GM12872 (cell line): ENCODE results near the gene ZSWIM6.

Experiments used
- CTCF ChIP-seq: IDR thresholded peaks from 3 replicates; pipeline ENCODE4 v1.5.1; 2011; ENCODE audit warnings: low read depth, mild to moderate bottlenecking, low read length, moderate library complexity; ENCODE audit not compliant: insufficient read depth

Gene ZSWIM6

GRCh38 chr5:61591859-61592258, 259.8 kb downstream of the ZSWIM6 start:
- no peak for TF ChIP-seq CTCF

DNA sequence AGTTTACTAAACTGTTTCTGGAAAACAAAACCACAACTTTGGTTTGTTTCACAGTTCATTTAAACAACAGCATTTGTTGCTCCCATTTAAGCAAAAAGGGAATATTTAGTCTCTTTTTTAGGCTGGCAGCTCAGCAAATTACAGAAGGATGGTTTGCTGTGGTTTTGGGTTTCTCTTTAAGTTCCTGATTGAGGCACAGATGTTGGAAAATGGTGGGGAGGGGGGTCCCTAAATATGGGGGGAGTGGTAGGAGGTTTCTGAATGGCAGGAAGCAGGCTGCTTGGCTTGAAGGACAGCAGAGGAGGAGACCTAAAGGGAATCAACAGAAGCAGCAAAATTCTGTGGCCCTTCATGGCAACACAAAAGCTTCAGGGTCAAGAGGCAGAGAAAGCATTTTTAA, 263.4 kb downstream of the ZSWIM6 start:
- TF ChIP-seq CTCF, result no peak
